ENCODE data around the gene DHX35.

Gene DHX35

DNA sequence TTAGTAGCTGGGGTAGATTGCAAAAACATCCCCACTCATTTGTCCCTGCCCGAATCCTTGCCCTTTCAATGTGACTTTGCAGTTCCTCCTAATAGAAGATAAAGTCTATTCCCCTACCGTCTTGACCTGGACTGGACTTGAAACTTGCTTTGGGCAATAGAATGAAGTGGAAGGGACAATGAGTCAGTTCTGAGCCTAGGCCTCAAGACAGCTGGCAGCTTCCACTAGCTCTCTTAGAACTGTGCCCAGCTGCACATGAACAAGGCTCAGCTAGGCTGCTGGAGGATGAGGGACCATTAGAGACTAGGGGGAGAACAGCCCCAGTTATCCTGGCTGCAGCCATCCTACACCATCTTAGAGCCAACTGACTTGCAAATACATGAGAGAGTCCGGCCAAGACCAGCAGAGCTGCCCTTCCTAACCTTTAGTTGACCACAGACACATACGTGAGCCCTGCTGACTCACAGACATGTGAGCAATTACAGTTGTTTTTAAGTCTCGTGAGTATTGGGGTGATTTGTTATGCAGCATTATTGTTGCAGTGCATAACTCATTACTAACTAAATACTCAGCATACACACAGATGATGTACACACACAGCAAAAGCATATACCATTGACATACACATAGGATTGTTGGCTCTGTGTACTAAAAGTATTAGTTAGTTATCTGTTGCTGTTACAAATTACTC is 105.5 kb downstream of the DHX35 start:
- no peak for DNase-seq

DNA sequence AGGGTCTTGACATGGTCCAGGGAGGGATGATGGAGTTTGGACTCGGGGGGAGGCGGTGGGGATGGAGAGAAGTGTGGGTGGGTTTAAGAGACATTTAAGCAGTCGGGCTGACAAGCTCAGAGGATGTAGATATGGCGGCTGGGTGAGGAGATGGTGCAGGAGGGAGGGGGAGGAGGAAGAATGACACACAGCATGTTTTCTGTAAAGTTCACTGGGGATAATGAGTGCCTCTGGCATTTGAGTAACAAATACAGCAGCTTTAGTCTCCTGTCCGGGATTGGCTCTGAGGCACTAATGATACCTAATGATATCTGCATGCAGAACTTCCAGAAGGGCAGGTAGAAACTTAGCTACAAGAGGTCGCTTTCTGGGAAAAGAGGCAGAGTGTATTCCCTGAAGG is 107.8 kb downstream of the DHX35 start:
- no peak for DNase-seq

DNA sequence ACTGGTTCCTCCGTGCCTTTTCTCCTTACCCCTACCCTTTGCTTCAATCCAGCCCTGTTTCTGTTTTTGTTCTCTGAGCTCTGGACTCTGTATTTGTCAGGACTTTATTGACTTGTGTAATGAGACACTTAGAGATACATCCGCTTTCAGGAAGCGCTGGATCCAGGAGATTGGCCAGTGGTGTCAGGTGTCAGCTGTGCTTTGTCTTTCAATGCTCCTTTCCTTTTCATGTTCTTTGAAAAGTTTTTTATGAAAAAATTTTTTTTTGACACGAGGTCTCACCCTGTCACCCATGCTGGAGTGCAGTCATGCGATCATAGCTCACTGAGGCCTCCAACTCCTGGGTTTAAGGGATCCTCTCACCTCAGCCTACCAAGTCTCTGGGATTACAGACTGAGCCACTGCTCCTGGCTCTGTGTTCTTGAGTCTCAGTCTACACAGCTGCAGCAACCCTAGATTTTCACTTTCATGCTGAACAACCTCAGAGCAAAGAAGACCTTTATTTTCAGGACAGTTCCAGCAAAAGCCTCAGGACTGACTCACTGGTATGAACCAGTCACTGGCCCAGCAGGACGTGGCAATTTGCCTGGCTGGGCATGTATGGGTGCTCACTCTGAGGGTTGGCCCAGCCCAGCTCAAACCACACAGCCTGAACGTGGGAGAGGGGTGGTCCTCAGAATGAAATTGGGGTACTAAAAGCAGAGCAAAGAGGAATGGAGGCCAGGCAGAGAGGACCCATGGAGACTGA is 108.5 kb downstream of the DHX35 start:
- no peak for DNase-seq

DNA sequence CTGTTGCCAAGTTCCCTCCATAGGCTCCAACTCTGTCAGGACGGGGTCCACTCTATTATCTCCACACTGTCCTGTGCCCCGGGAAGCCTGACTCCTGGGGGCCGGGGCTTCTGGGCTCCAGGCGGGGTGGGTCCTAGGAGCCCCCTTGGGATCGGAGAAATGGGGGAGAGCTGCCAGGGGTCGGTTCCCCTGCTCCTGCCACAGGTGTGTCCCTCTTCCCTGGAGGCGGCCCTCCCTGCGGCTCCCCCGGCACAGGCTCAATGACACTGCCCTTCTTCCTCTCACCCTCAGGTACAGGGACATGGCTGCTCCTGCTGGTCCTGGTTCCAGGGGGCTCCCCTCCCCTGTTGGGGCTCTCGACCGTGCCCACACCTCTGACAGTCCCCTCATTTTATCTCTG is 110.0 kb downstream of the DHX35 start:
- DNase-seq, result no peak

DNA sequence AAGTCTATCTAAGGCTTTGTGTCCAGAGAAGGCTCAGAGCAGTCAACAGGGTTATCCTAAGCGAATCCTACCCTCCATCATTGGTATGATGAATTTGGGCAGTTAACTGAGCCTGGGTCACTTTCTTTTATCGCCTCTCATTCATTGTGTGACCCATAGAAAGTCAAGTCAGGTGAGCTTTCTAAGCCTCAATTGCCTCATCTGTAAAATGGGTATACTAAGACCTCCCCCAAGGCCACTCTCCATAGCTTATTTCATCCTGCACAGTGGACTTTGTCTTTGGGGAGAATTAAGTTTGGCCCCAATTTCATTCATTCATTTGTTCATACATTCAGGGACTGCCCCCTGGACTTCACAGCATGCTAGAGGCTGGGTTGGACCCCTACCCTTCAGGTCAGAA is 110.5 kb downstream of the DHX35 start:
- no peak for DNase-seq

DNA sequence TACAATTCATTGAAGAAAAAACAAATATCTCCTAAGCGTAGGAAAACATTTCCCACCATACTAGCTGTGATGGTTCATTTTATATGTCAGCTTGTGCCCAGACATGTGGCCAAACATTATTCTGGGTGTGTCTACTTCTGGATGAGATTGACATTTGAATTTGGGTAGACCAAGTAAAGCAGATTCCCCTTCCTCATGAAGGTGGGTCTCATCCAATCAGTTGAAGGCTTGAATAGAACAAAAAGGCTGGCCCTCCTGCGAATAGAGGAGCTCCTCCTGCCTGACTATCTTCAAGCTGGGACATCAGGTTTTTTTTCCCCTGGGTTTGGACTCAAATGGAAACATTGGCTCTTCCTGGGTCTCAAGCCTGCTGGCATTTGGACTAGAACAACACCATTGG is 113.6 kb downstream of the DHX35 start:
- no peak for DNase-seq

DNA sequence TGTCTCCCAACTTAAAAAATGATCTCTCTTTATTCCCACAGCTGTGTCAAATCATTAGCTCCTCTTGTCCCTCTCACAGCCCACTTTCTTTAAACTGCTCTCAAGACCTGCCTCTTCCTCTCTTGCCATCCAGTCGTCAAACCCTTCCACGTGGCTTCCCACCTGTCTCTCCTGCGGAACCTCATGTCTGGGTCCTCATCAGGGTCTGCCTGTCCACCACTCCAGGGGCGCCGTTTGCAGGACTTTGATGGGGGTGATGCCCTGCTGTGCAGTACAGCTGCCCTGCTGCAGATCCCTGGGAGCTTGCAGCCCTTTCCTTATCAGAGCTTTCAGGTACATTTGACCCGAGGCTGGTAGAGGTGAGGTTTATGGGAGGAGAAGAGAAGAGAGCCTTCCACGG is 114.8 kb downstream of the DHX35 start:
- DNase-seq, result no peak

DNA sequence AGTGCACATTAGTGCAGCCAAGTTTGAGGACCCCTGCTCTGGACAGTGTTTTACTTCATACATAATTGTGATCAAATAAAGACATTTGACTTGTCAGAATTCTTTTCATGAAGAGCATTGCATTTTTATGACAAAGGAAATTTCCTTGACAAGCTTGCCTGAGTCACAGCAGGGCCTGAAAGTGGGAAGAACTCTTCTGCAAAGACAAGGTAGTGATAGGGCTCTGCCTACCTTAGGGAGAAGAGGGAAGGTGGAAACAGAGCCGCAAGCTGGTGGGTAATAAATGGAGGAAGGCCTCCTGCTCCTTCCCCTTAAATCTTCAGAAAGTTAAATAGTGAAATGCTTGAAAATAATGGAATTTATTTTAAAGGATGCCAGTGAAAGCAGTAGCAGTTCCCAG is 118.2 kb downstream of the DHX35 start:
- no peak for DNase-seq

DNA sequence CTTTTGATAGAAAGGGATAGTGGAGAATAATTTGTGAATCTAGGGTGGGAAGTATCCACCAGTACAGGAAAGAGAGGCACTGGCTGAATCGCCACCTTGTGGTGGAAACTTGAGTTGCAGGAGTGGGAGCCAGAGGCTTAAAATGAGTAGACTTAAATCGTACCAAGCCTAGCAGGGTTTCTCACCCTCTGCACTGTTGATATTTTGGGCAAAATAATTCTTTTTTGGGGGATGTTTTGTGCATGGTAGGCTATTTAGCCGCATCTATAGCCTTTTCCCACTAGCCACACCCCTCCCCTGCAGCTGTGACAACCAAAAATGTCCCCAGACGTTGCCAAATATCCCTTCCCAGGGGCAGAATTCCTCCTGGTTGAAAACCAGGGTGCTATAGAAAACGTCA is 119.1 kb downstream of the DHX35 start:
- peak; percentile 78 for DNase-seq

DNA sequence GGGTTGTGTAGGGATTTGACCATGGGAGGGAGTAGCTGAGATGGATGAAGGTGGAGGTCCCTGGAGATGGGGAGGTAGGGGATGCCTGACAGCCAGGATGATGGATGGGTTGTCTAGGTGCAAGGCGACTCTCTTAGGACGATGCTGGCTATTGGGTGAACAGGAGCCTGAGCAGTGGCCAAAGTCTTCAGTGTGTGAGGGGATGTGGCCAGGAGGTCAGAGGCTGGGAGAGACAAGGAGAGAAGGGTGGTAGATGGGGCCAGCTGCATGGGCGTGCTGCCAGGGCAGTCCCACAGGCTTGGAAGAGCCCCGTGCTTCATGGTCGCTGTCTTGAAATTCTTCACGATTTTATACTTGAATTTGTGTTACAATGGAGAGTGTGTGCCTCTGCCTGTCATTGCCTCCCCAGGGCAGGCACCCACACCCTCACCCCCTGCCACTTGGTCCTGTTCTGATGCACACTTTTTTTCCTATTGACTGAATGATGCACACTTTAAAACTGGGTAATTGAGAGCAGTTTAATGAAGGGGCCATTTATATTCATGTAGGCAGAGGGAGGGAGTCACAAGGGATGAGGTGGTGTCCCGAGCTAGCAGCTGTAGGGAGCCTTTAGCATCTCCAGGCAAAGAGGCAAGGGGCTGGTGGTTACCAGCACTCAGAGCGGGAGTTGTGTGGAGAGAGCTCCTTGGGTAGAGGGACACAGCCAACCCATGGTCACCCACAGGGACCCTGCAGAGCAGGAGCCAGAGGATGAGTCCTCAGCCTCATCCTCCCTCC is 120.7 kb downstream of the DHX35 start:
- DNase-seq, result no peak

DNA sequence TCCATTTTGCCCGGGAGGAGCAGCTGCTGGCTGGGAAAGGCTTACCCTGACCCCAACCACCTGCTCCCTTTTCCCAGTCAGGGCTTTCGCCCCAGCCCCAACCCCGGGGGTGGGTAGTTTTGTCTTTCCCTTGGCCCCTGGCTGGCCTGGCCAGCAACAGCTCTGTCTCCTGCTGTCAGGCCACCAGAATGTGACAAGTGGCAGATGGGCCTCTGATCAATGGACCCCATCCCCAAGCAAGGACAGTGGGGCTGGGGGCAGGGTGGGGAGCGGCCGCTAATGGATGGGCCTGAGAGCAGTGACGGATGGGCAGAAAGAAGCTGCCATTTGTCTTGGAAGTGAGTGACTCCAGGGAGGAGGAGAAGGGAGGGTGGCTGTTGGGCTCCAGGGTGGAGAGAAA is 121.6 kb downstream of the DHX35 start:
- DNase-seq, result no peak

DNA sequence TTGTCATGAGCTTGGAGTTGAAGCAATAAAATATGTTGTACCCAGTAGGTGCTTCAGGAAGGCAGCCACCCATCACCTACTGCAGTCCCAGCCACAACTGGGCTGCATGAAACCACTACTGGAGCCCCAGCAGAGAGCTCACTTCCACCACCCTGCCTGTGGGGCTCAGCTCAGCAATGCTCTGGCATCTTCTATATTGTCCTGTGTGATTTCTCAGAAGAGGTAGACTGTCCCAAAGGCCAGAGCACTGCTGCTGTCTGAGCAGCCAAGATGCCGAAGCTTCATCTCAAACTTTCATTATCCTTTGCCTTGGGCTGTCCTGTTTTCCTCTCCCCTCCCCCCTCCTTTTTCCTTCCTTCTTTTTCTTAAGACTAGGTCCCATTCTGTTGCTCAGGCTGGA is 126.9 kb downstream of the DHX35 start:
- DNase-seq, result no peak
